ENCODE data around the gene SUCLG1. TPM values are rescaled to one million over a fixed set of nuclear protein-coding genes. Genes with fewer than 3 reads are reported as not detected.

SUCLG1 gene
- polyA plus RNA-seq, 1 donor (not counting 4 experiments of a cell fraction or from before 2014, with no cell fraction given): 83.6 TPM

DNA sequence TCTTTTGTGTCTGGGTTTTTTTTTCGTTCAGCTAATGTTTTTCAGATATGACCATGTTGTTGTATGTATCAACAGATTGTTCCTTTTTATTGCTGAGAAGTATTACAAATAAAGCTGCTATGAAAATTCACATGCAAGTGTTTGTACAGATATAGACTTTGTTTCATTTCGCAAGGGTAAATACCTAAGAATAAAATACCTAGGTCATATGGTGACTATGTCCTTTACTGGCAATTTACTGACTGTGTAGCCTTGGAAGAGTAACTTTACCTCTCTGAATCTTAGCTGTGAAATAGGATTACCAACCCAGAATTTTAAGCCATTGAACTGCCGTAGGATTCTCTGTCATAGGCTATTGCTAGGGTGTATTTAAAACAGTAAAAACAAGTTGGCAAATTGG, 38.2 kb upstream of the SUCLG1 start:
- FAIRE-seq: no peak
- Histone ChIP-seq H3K4me2 (ENCODE audit: control insufficient read depth, extremely low read depth, insufficient read depth, low read depth, low read length) (no peak overlapping the region), H3K4me3 (ENCODE audit: control insufficient read depth in 2 of 3, extremely low read depth in 1 of 3, insufficient read depth in 2 of 3, low read depth in 1 of 3, low read length in 3 of 3) (no peak overlapping the region), H3K9ac (ENCODE audit: control insufficient read depth, extremely low read depth, insufficient read depth, low read length) (no peak overlapping the region), H3K9me1 (ENCODE audit: control insufficient read depth, extremely low read depth, insufficient read depth, low read length) (no peaks in the 10 kb centered on the region), H3K27me3 (ENCODE audit: control insufficient read depth, extremely low read depth, insufficient read depth, low read length) (no peaks in the 10 kb centered on the region), H4K20me1 (ENCODE audit: control insufficient read depth, extremely low read depth, insufficient read depth, low read length) (no peaks in the 10 kb centered on the region), H2AFZ (ENCODE audit: control insufficient read depth, low read length) (no peak overlapping the region), H3K79me2 (ENCODE audit: control insufficient read depth, insufficient read depth, low read length) (no peaks in the 10 kb centered on the region), H3K4me1 (ENCODE audit: control insufficient read depth, extremely low read depth, insufficient read depth, low read length) (peaks cover 6% of the 10 kb centered on the region), H3K36me3 (ENCODE audit: control insufficient read depth in 2 of 2, extremely low read depth in 1 of 2, insufficient read depth in 2 of 2, low read length in 2 of 2) (no peaks in the 10 kb centered on the region), H3K9me3 (ENCODE audit: control insufficient read depth, low read depth, low read length) (no peaks in the 10 kb centered on the region), H3K27ac (ENCODE audit: control insufficient read depth, insufficient read depth, low read length) (no peak overlapping the region)
- dilution Hi-C loops (cut with MboI; ENCODE audit: extremely low pct_ligation_motif_present, low sequenced_read_pairs): no loop called here
- TF ChIP-seq EZH2 (IDR thresholded peaks at IDR 0.05; ENCODE audit: low read length): no peak
- TF ChIP-seq, protein P1, sequence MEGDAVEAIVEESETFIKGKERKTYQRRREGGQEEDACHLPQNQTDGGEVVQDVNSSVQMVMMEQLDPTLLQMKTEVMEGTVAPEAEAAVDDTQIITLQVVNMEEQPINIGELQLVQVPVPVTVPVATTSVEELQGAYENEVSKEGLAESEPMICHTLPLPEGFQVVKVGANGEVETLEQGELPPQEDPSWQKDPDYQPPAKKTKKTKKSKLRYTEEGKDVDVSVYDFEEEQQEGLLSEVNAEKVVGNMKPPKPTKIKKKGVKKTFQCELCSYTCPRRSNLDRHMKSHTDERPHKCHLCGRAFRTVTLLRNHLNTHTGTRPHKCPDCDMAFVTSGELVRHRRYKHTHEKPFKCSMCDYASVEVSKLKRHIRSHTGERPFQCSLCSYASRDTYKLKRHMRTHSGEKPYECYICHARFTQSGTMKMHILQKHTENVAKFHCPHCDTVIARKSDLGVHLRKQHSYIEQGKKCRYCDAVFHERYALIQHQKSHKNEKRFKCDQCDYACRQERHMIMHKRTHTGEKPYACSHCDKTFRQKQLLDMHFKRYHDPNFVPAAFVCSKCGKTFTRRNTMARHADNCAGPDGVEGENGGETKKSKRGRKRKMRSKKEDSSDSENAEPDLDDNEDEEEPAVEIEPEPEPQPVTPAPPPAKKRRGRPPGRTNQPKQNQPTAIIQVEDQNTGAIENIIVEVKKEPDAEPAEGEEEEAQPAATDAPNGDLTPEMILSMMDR (optimal IDR thresholded peaks at IDR 0.05 in 1 of 3, IDR thresholded peaks at IDR 0.05 in 1 of 3, conservative IDR thresholded peaks at IDR 0.05 in 1 of 3; ENCODE audit: extremely low read depth in 1 of 3, insufficient read depth in 2 of 3, low read length in 3 of 3): no peak
- DNase-seq (ENCODE audit: low read depth, low spot score): no peak

DNA sequence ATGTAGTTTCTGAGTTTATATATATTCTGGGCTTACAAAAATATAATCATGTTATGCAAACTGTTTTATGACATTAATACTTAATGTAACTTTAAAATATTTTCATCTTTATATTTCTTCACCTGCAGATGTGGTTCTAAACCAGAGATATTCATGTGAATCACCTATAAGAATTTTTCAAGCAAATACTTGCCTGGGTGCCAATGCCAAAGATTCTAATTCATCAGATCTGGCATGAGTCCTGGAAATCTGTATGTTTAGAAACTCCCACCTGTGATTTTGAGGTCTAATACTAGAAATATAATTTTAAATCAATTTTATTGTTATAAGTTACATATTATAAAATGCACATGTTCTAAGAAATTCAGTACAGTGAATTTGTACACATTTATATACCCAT, 37.3 kb upstream of the SUCLG1 start:
- Histone ChIP-seq H3K4me3 (ENCODE audit: control insufficient read depth in 2 of 3, extremely low read depth in 1 of 3, insufficient read depth in 2 of 3, low read depth in 1 of 3, low read length in 3 of 3) (no peak overlapping the region), H3K79me2 (ENCODE audit: control insufficient read depth, insufficient read depth, low read length) (no peaks in the 10 kb centered on the region), H3K36me3 (ENCODE audit: control insufficient read depth in 2 of 2, extremely low read depth in 1 of 2, insufficient read depth in 2 of 2, low read length in 2 of 2) (no peaks in the 10 kb centered on the region), H3K4me1 (ENCODE audit: control insufficient read depth, extremely low read depth, insufficient read depth, low read length) (peaks cover 6% of the 10 kb centered on the region), H2AFZ (ENCODE audit: control insufficient read depth, low read length) (no peak overlapping the region), H3K27me3 (ENCODE audit: control insufficient read depth, extremely low read depth, insufficient read depth, low read length) (no peaks in the 10 kb centered on the region), H4K20me1 (ENCODE audit: control insufficient read depth, extremely low read depth, insufficient read depth, low read length) (no peaks in the 10 kb centered on the region), H3K9me1 (ENCODE audit: control insufficient read depth, extremely low read depth, insufficient read depth, low read length) (no peaks in the 10 kb centered on the region), H3K27ac (ENCODE audit: control insufficient read depth, insufficient read depth, low read length) (no peak overlapping the region), H3K9me3 (ENCODE audit: control insufficient read depth, low read depth, low read length) (no peaks in the 10 kb centered on the region), H3K4me2 (ENCODE audit: control insufficient read depth, extremely low read depth, insufficient read depth, low read depth, low read length) (no peak overlapping the region), H3K9ac (ENCODE audit: control insufficient read depth, extremely low read depth, insufficient read depth, low read length) (no peak overlapping the region)
- dilution Hi-C loops (cut with MboI; ENCODE audit: extremely low pct_ligation_motif_present, low sequenced_read_pairs): no loop called here
- TF ChIP-seq, protein P1 (optimal IDR thresholded peaks at IDR 0.05 in 1 of 3, IDR thresholded peaks at IDR 0.05 in 1 of 3, conservative IDR thresholded peaks at IDR 0.05 in 1 of 3; ENCODE audit: extremely low read depth in 1 of 3, insufficient read depth in 2 of 3, low read length in 3 of 3): no peak
- no peak for TF ChIP-seq EZH2 (IDR thresholded peaks at IDR 0.05; ENCODE audit: low read length)
- no peak for DNase-seq (ENCODE audit: low read depth, low spot score)
- no peak for FAIRE-seq
